ENCODE results near the gene EBPL.
"Not testable (repeated sequence)": the region's sequence is repeated elsewhere in the genome, so short reads cannot be mapped to it uniquely, and the experiment has no call there.

Gene EBPL

GRCh38 chr13:49690995-49691784 lies at the start of gene EBPL:
Gene EBPL (minus strand): TSS chr13:49691486. CDS start chr13:49691424, 62 bp downstream.
- peak; percentile 91 for DNase-seq (ENCODE audit: low spot score)

- DNase-seq (ENCODE audit: low spot score), result no peak
Measured at GRCh38 chr13:49740870-49741269, 49.6 kb upstream of the EBPL start.

- no peak for DNase-seq (ENCODE audit: low spot score)
Measured at GRCh38 chr13:49739498-49740187, 48.4 kb upstream of the EBPL start.

GRCh38 chr13:49733181-49733951 lies 42.1 kb upstream of the EBPL start:
- DNase-seq (ENCODE audit: low spot score), result no peak

GRCh38 chr13:49731766-49732165 lies 40.5 kb upstream of the EBPL start:
- DNase-seq (ENCODE audit: low spot score), result no peak

- DNase-seq (ENCODE audit: low spot score), result no peak
Measured at GRCh38 chr13:49716615-49717014, 25.3 kb upstream of the EBPL start.

GRCh38 chr13:49714757-49715156 lies 23.5 kb upstream of the EBPL start:
- no peak for DNase-seq (ENCODE audit: low spot score)

GRCh38 chr13:49711218-49711863 lies 20.1 kb upstream of the EBPL start:
- DNase-seq (ENCODE audit: low spot score), result no peak

- not testable (repeated sequence) for DNase-seq (ENCODE audit: low spot score)
Measured at GRCh38 chr13:49704264-49704663, 13.0 kb upstream of the EBPL start.

- no peak for DNase-seq (ENCODE audit: low spot score)
Measured at GRCh38 chr13:49701491-49701890, 10.2 kb upstream of the EBPL start.

- no peak for DNase-seq (ENCODE audit: low spot score)
Measured at GRCh38 chr13:49697468-49697867, 6.2 kb upstream of the EBPL start.

- DNase-seq (ENCODE audit: low spot score), result no peak
Measured at GRCh38 chr13:49694446-49694845, 3.2 kb upstream of the EBPL start.

GRCh38 chr13:49693877-49694276 lies 2.6 kb upstream of the EBPL start:
- DNase-seq (ENCODE audit: low spot score), result no peak

- DNase-seq (ENCODE audit: low spot score), result no peak
Measured at GRCh38 chr13:49693191-49693733, 2.0 kb upstream of the EBPL start.

- peak; percentile 13 for DNase-seq (ENCODE audit: low spot score)
Measured at GRCh38 chr13:49690133-49690994, 922 bp downstream of the EBPL start.

- no peak for DNase-seq (ENCODE audit: low spot score)
Measured at GRCh38 chr13:49683489-49683888, 7.8 kb downstream of the EBPL start.

- peak; percentile 59 for DNase-seq (ENCODE audit: low spot score)
Measured at GRCh38 chr13:49681842-49682435, 9.3 kb downstream of the EBPL start.

- DNase-seq (ENCODE audit: low spot score), result peak; percentile 37
Measured at GRCh38 chr13:49679246-49679645, 12.0 kb downstream of the EBPL start.

GRCh38 chr13:49678191-49678914 lies 12.9 kb downstream of the EBPL start:
- no peak for DNase-seq (ENCODE audit: low spot score)

All from SW480 (cell line).